Stimulated activated CD4-positive, alpha-beta T cell treated with anti-CD3 and anti-CD28 coated beads, Interleukin-15, amount 100 ng/mL, for 24 hours (primary cell): ENCODE results near the gene ARHGAP33.

Experiments used
- DNase-seq: peaks from one replicate; pipeline ENCODE4 v3.0.0-alpha.2; 2020

The ARHGAP33 gene

GRCh38 chr19:35779033-35779432 lies 3.7 kb downstream of the ARHGAP33 start:
- DNase-seq = no peak

GRCh38 chr19:35780058-35780457 lies 4.7 kb downstream of the ARHGAP33 start:
- no peak for DNase-seq

- no peak for DNase-seq
These were observed 5.4 kb downstream of the ARHGAP33 start for GRCh38 chr19:35780717-35781116.

GRCh38 chr19:35781650-35782049 lies 6.3 kb downstream of the ARHGAP33 start:
- DNase-seq = no peak

GRCh38 chr19:35782589-35782988 lies 7.2 kb downstream of the ARHGAP33 start:
- no peak for DNase-seq

GRCh38 chr19:35783469-35784434 lies 8.4 kb downstream of the ARHGAP33 start:
- no peak for DNase-seq

GRCh38 chr19:35784503-35785338 lies 9.4 kb downstream of the ARHGAP33 start:
- DNase-seq = no peak

GRCh38 chr19:35785339-35785627 lies 9.9 kb downstream of the ARHGAP33 start:
- DNase-seq = no peak

GRCh38 chr19:35786299-35787160 lies 11.2 kb downstream of the ARHGAP33 start:
- DNase-seq = no peak

- DNase-seq = no peak
These were observed 11.9 kb downstream of the ARHGAP33 start for GRCh38 chr19:35787227-35787799.

- DNase-seq = no peak
These were observed 13.0 kb downstream of the ARHGAP33 start for GRCh38 chr19:35788205-35788960.

GRCh38 chr19:35789195-35789977 lies 14.0 kb downstream of the ARHGAP33 start:
- no peak for DNase-seq

GRCh38 chr19:35789978-35790944 lies 14.9 kb downstream of the ARHGAP33 start:
- DNase-seq = no peak

- DNase-seq = peak; percentile 26
These were observed 15.8 kb downstream of the ARHGAP33 start for GRCh38 chr19:35790981-35791813.

GRCh38 chr19:35791814-35792279 lies 16.5 kb downstream of the ARHGAP33 start:
- DNase-seq = no peak

- DNase-seq = no peak
These were observed 16.9 kb downstream of the ARHGAP33 start for GRCh38 chr19:35792312-35792711.

GRCh38 chr19:35792888-35793287 lies 17.5 kb downstream of the ARHGAP33 start:
- no peak for DNase-seq

- DNase-seq = no peak
These were observed 18.2 kb downstream of the ARHGAP33 start for GRCh38 chr19:35793381-35794165.
